Esophagus muscularis mucosa (tissue), 4 donors: ENCODE measurements around the gene GRIA4. TPM values are rescaled to one million over a fixed set of nuclear protein-coding genes. Genes with fewer than 3 reads are reported as not detected.
"Not testable (repeated sequence)": the region's sequence is repeated elsewhere in the genome, so short reads cannot be mapped to it uniquely, and the experiment has no call there.

ENCODE experiments used
- DNase-seq: peaks from one replicate; pipeline ENCODE4 v3.0.0-alpha.2; 2017; ENCODE audit errors: extremely low spot score
- H3K27ac ChIP-seq, 4 donors: fragments of 200-600 bp; sonication (generic); replicated peaks in 1 of 4; 1 replicate in 3 of 4; 2 replicates in 1 of 4; pipeline ENCODE4 v1.5.1; 2016 to 2019; ENCODE audit warnings: mild to moderate bottlenecking in 1 of 4
- H3K27me3 ChIP-seq, 4 donors: fragments of 200-600 bp; sonication (generic); one replicate each; pipeline versions ENCODE4 v1.5.1 to v1.6.0; 2016 to 2019
- H3K36me3 ChIP-seq, 4 donors: fragments of 200-600 bp; sonication (generic); one replicate each; pipeline ENCODE4 v1.5.1; 2016 to 2019
- H3K4me1 ChIP-seq, 4 donors: fragments of 200-600 bp; sonication (generic); one replicate each; pipeline ENCODE4 v1.5.1; 2016 to 2019
- H3K4me3 ChIP-seq, 4 donors: fragments of 200-600 bp; sonication (generic); 1 replicate in 2 of 4; 2 replicates in 2 of 4; pipeline ENCODE4 v1.5.1; 2016 to 2019; ENCODE audit warnings: mild to moderate bottlenecking in 4 of 4, moderate library complexity in 1 of 4
- H3K9me3 ChIP-seq, 4 donors: fragments of 200-600 bp; sonication (generic); 1 replicate in 3 of 4; 2 replicates in 1 of 4; pipeline ENCODE4 v1.5.1; 2016 to 2019
- CTCF ChIP-seq, 3 experiments: fragments of 200-600 bp in 2 of 3; fragments of 450-650 bp in 1 of 3; sonication (generic) in 2 of 3; IDR thresholded peaks; one replicate each; pipeline ENCODE4 v1.5.1; 2017 to 2019; ENCODE audit warnings: antibody characterized with exemption in 3 of 3, mild to moderate bottlenecking in 2 of 3, moderate library complexity in 1 of 3
- EP300 ChIP-seq: sonication (generic); formaldehyde crosslinking; IDR thresholded peaks from one replicate; pipeline ENCODE4 v1.6.1; 2017; ENCODE audit warnings: antibody characterized with exemption
- POLR2A ChIP-seq: fragments of 450-650 bp; IDR thresholded peaks from one replicate; pipeline ENCODE4 v1.6.1; 2017; ENCODE audit warnings: antibody characterized with exemption, moderate library complexity, mild to moderate bottlenecking, low read depth
- POLR2AphosphoS5 ChIP-seq, 2 donors: sonication (generic); formaldehyde crosslinking; IDR thresholded peaks; one replicate each; pipeline ENCODE4 v1.6.1; 2017; ENCODE audit warnings: antibody characterized with exemption in 2 of 2
- WGBS: methylation state at CpG from one replicate; pipeline ENCODE4 v1.1.5; 2018; 5-methylcytosine and 5-hydroxymethylcytosine counted together
- intact Hi-C: fragments of 100-400 bp; cut with DNase I; formaldehyde crosslinking; loops from one replicate; pipeline ENCODE4 v1.15.1; 2023
- total RNA-seq, 4 donors: library from RNA; depleted of rRNA; stranded (reverse); fragments of >200 nt; gene quantifications; one replicate each; pipeline versions ENCODE4 v1.1.0 to v1.2.1, GENCODE V29; 2016

GRIA4 gene
- total RNA-seq, 4 donors from 2014 or later = 0.33 TPM; not detected in 3

- DNase-seq = no peak
- Histone ChIP-seq H3K36me3 (no peaks in the 10 kb centered on the region), H3K27me3 (no peaks in the 10 kb centered on the region), H3K4me1 (no peaks in the 10 kb centered on the region), H3K27ac (no peak overlapping the region), H3K4me3 (no peak overlapping the region), H3K9me3 (no peaks in the 10 kb centered on the region)
- intact Hi-C loops = no loop called here
- WGBS = 81% methylated on average over 4 of the region's 4 CpGs
- TF ChIP-seq CTCF (IDR thresholded peaks at IDR 0.05) (no peak), EP300 (no peak), POLR2AphosphoS5 (IDR thresholded peaks at IDR 0.05) (no peak), POLR2A (no peak)
Measured at GRCh38 chr11:105774899-105775298, 165.0 kb downstream of the GRIA4 start.

- no peaks in the 10 kb centered on the region for H3K36me3 ChIP-seq
- H3K27me3 ChIP-seq = no peaks in the 10 kb centered on the region
- no peak overlapping the region for H3K27ac ChIP-seq
- no peaks in the 10 kb centered on the region for H3K9me3 ChIP-seq
- H3K4me1 ChIP-seq = no peaks in the 10 kb centered on the region
- intact Hi-C loops = no loop called here
- DNase-seq = no peak
- 55% methylated on average over 3 of the region's 3 CpGs for WGBS
- no peak overlapping the region for H3K4me3 ChIP-seq
- TF ChIP-seq EP300 (no peak), POLR2A (no peak), POLR2AphosphoS5 (IDR thresholded peaks at IDR 0.05) (no peak), CTCF (IDR thresholded peaks at IDR 0.05) (no peak)
Measured at GRCh38 chr11:105780781-105781525, 171.1 kb downstream of the GRIA4 start.

DNA sequence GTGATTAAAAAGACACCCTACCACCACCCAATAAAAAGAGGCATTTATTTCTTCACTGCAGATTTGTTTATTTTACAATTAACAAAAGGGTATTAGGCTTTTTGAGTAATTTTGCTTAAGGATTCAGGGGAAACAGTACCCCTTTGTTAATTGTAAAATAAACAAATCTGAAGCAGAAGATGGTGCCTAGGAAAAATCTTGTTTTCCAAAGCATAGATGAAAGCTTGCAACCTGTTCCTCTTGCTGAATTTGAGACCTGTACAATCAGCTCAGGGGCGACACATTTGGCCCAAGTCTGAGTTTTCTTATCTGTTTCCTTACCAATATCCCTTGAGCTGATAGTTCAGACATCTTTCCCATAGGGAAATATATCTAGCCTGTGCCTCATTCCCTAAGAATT lies 171.9 kb downstream of the GRIA4 start:
- Histone ChIP-seq H3K36me3 (no peaks in the 10 kb centered on the region), H3K27me3 (no peaks in the 10 kb centered on the region), H3K27ac (no peak overlapping the region), H3K9me3 (no peaks in the 10 kb centered on the region), H3K4me1 (no peaks in the 10 kb centered on the region), H3K4me3 (no peak overlapping the region)
- TF ChIP-seq POLR2A (no peak), EP300 (no peak), POLR2AphosphoS5 (IDR thresholded peaks at IDR 0.05) (no peak), CTCF (IDR thresholded peaks at IDR 0.05) (no peak)
- no peak for DNase-seq
- 88% methylated on average over 1 of the region's 1 CpG for WGBS
- intact Hi-C loops = no loop called here

DNA sequence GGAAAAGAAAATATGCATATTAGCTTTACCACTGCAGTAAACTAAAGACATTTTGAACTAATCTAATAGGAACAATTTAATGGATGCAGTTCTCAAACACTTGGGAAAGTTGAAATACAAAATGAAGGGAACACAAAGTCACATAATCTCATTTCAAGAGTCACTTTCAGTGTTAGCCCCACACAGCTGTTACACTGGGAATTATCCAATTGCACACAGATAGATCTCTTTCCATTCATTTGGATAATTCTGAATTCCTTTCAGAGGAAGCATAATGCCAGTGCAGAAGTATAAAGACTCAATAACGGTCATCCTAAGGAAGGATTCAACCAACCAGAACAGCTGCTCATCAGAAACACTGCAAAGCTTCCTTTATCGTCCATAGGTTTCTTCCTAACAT lies 173.3 kb downstream of the GRIA4 start:
- Histone ChIP-seq H3K4me1 (no peaks in the 10 kb centered on the region), H3K36me3 (no peaks in the 10 kb centered on the region), H3K27ac (no peak overlapping the region), H3K27me3 (no peaks in the 10 kb centered on the region), H3K9me3 (no peaks in the 10 kb centered on the region), H3K4me3 (no peak overlapping the region)
- WGBS = 78% methylated on average over 2 of the region's 2 CpGs
- no peak for DNase-seq
- intact Hi-C loops = no loop called here
- no peak for TF ChIP-seq POLR2A
- no peak for TF ChIP-seq CTCF (IDR thresholded peaks at IDR 0.05)
- TF ChIP-seq POLR2AphosphoS5 (IDR thresholded peaks at IDR 0.05) = no peak
- no peak for TF ChIP-seq EP300

- H3K27ac ChIP-seq, DNase-seq, H3K9me3 ChIP-seq, H3K36me3 ChIP-seq, H3K4me1 ChIP-seq, H3K4me3 ChIP-seq, H3K27me3 ChIP-seq, intact Hi-C loops: not testable (repeated sequence)
- 96% methylated on average over 6 of the region's 6 CpGs for WGBS
Measured at GRCh38 chr11:105785850-105786249, 176.0 kb downstream of the GRIA4 start.
